ENCODE data around the gene G6PC2.
"Not testable (repeated sequence)": the region's sequence is repeated elsewhere in the genome, so short reads cannot be mapped to it uniquely, and the experiment has no call there.

The G6PC2 gene, protein sequence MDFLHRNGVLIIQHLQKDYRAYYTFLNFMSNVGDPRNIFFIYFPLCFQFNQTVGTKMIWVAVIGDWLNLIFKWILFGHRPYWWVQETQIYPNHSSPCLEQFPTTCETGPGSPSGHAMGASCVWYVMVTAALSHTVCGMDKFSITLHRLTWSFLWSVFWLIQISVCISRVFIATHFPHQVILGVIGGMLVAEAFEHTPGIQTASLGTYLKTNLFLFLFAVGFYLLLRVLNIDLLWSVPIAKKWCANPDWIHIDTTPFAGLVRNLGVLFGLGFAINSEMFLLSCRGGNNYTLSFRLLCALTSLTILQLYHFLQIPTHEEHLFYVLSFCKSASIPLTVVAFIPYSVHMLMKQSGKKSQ

DNA sequence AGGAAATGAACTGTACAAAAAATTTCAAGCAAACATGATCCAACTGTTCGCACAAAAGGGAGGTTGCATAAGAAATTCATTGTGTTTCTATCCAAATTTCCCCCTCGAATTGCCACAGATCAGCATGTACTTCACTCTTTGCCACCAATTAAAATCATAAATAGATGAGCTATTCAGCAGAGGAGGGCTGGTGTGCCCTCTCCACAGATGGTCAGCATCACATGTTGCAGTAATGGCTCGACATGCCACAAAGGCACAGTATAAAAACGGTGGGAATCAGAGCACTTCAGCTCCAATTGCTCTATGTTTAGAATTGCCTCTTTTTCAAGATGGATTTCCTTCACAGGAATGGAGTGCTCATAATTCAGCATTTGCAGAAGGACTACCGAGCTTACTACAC, at the start of gene G6PC2:
G6PC2 (plus strand) TSS at position 289 of the 400 bp plus-strand sequence; CDS start at position 330, 41 bp downstream.
- DNase-seq, result no peak

DNA sequence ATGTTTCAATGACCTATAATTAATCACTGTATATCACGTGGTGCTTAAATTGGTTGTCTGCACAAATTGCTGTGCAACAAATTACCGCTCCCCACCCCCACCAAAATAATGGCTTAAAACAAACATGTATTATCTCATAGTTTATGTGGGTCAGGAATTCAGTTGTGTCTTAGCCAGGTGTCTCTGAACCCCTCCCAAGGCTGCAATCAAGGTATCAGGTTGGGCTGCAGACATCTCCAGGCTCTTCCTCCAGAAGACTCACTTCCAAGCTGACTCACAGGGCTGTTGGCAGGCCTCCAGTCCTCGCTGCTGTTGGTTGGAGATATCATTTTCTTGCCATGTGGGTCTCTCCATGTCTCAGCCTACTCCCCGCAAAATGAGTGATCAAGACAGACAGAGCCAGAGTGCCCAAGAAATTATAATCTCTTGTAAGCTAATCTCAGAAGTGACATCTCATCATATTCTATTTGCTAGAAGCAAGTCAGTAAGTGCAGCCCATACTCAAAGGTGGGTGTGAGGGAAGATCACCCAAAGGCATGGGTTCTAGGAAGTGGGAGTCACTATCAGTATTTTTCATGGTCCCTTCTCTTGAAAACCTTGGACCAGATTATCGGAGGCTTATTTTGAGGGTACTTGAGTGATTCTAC, 49.3 kb upstream of the G6PC2 start:
- DNase-seq, result no peak

DNA sequence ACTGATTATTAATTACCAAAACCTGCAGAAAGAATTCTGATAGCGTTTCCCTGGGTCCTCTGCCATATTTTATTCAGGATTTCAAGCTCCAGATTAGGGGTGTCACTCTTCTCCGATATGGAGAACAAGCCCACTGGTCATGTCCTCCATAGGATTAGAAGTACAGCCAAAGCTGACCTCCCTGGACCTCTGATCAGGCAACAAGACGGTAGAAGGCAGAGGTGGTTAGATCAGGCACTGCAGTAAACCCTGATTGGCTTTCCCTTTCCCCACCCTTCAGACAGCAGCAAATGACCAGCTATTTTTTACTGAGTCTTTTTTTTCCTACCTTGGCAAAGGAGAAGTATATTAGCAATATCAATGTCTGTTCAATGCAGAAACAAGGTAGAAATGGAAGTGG, 48.6 kb upstream of the G6PC2 start:
- DNase-seq, result no peak

DNA sequence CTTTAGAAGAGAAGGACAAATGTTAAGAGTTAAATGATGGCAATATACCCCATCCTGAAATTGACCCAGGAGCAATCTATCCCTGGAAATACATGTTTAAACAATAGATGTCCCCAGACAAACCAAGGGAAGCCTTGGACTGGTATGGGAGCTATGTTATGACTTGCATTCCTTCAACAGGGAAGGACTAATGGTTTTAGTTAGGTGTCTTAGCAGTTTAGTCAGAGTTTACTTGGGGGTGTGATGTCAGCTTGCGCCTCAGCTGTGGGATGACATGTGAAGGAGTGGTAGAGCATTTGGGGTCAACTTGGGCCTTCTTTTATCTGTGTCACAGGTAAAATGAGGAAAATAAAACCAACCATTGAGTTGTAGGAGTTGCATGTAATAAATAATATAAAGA, 47.6 kb upstream of the G6PC2 start:
- no peak for DNase-seq

DNA sequence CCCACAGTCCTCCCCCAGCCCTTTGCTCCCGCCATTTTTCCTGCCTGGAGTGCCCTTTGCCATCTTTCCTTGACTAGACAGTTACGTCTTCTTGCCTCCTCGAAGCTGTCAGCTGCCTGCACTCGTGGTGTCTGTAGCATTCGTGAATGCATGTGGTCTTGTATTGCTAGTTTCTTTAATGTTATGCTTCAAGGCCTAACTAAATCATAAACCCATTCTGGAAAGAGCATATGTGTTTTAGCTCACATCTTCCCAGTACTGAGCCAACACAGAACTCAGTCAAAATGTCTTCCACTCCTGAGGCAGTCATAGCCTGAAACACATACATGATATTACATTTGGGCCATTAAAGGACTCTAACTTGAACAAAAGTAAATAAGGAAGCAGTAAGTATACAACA, 46.4 kb upstream of the G6PC2 start:
- DNase-seq, result no peak

DNA sequence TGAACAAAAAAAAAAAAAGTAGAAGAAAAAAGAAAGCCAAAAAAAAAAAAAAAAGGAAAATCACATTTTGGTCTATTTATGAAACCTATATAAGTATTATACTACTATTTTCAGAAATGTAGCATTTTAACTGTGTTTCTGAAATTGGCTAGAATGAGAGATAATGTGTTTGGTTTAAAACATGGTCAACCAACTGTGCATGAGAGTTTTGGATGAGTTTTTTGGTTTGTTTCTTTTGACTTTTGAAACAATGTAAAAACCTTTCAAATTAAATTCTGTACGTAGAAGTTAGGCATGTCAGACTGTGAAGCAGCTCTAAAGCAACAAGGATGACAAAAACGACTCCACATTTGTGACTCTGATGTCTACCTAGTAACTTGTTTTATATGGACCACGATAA, 45.5 kb upstream of the G6PC2 start:
- no peak for DNase-seq

DNA sequence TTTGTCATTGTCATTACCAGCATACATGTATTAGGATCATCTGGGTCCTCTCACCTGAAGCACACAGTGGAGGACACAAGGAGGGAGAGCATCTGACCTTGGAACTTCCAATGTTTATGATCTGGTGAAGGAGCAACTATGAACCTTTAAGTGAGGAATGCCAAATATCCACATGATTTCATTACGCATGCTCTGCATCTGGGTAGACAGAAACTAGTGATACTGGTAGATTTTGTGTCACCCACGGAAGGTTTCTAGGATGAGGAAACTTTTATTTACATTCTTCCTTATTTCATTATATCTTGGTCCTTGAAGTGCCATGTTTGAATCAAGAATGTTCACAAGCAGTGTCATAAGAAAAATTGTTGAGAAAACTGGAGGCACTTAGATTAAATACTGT, 42.9 kb upstream of the G6PC2 start:
- DNase-seq, result no peak

DNA sequence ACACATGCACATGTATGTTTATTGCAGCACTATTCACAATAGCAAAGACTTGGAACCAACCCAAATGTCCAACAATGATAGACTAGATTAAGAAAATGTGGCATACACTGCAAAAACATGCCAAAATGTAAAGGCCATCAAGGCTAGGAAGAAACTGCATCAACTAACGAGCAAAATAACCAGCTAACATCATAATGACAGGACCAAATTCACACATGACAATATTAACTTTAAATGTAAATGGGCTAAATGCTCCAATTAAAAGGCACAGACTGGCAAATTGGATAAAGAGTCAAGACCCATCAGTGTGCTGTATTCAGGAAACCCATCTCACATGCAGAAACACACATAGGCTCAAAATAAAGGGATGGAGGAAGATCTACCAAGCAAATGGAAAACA, 33.9 kb upstream of the G6PC2 start:
- DNase-seq, result not testable (repeated sequence)

DNA sequence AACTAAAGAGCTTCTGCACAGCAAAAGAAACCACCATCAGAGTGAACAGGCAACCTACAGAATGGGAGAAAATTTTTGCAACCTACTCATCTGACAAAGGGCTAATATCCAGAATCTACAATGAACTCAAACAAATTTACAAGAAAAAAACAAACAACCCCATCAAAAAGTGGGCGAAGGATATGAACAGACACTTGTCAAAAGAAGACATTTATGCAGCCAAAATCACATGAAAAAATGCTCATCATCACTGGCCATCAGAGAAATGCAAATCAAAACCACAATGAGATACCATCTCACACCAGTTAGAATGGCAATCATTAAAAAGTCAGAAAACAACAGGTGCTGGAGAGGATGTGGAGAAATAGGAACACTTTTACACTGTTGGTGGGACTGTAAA, 30.7 kb upstream of the G6PC2 start:
- DNase-seq, result not testable (repeated sequence)

DNA sequence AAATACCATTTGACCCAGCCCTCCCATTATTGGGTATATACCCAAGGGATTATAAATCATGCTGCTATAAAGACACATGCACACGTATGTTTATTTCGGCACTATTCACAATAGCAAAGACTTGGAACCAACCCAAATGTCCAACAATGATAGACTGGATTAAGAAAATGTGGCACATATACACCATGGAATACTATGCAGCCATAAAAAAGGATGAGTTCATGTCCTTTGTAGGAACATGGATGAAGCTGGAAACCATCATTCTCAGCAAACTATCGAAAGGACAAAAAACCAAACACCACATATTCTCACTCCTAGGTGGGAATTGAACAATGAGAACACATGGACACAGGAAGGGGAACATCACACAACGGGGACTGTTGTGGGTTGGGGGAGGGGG, 30.3 kb upstream of the G6PC2 start:
- not testable (repeated sequence) for DNase-seq

DNA sequence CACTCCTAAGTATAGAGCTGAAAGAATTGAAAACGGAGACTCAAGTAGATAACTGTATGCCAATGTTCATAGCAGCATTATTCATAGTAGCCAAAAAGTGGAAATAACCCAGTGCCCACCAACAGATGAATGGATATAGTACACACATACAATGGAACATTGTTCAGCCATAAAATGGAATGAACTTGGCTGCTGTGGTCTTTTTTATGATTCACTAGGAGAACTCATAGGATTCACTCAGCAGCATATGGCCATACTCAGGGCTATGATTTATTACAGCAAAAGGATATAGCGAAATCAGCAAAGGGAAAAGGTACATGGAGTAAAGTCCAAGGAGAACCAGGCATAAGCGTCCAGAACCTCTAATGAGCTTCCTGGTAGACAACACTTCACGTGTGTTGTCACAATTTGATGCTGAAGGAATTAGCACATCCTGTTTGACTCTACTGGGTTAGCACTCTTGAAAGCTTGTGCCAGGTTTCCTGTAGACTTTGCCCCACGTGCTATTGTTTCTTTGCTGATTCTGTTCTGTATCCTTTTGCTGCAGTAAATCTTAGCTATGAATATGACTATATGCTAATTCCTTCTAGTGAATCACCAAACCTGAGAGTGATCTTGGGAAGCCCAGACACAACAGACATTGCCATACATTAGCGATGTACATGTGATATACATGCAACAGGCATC, 26.6 kb upstream of the G6PC2 start:
- no peak for DNase-seq

DNA sequence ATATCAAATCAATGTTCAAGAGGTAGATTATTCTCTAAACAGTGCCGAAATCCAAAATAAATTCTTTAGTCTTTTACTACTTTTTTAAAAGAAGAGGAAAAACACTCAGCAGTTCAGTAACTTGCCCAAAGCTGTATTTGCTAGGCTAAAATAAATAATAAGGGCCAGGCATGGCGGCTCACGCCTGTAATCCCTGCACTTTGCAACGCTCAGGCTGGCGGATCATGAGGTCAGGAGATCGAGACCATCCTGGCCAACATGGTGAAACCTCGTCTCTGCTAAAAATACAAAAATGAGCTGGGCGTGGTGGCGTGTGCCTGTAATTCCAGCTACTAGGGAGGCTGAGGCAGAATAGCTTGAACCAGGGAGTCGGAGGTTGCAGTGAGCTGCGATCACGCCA, 18.9 kb upstream of the G6PC2 start:
- DNase-seq, result not testable (repeated sequence)

DNA sequence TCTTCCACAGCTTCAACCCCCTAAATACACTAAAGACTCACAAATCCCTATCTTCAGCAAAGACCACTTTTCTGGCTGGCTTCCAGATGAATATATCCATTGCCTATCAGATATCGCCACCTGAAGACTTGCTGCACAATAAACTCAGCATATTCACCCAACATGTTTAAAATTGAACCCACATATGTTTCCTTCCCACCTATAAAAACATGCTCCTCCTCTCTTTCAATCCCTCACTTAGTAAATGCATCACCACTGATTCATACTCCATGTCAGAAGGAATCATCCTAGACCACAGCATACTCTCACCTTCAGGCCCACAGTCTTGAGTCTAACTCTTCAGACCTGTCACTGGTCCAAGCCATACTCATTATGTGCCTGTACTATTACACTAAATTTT, 16.1 kb upstream of the G6PC2 start:
- DNase-seq, result no peak

DNA sequence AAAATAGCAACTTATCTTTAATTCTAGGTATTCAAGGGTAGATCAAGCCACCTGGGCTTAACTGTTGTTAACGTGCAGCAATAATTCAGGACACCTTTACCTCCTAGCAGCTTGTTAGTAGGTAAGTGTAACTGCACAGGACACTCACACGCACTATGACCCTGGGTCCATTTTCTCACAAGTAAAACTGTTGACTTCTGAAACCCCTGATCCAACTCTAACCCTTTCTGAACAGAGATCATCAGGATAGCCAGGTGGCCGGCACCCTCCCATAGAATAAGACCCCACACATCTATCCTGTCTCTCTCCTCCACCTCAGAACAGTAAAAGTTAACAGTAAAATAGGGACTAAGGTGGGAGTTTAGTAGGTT, 11.5 kb upstream of the G6PC2 start:
- DNase-seq, result no peak

DNA sequence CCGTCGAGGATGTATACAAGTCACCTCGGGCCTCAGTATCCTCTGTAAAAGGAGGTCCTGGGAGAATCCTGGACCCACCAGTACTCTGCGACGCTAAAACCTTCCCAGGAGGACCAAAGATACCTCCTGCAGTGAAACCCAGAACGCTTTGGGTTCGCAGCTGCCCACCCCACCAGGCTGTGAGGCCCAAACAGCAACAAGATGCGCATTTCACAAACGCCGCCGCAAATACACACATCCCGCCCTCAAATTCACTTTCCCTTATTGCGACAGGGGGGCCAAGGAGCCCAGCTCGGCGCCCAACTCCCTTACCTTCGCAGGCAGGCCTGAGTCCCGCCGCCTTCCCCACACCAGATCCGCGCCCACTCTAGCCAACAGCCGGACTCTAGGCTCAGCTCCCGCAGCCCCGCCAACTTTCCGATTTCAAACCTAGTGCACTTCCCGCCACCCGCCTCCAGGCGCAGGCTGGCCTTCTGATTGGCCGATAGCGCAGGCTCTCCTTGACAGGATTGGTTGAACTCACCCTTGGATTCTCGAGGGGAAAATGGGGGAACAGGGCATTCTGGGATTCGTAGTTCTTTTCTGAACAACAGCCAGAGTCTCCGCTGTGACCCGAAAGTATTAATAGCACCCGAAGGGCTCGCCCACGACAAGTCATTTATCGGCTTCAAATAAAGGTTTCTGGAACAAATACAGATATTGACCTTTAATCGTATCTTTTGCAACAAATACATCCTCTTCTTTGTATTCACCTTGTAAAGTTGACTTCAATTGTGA, 10.9 kb upstream of the G6PC2 start, which contains the start of gene SPC25:
SPC25 (minus strand) TSS at position 425 of the 777 bp plus-strand sequence. CDS start 911 bp downstream, outside the sequence.
- DNase-seq, result peak; percentile 35

DNA sequence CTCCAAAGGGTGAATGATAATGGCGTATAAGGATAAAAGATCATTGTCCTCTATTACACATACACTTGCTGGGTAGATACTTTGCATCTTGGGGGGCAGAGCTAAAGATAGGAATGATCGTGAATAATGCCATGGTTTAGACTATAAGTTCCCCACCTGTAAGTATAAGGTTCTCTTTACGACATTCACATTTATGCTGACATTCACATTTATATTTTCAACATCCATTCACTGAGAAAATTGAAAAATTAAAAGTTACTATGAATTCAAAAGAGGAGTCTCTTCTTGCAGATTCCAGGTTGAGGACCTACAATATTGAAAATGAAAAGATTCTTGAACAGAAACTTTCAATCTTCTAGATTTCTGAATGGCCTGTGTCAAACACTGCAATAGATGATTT, 8.8 kb upstream of the G6PC2 start:
- DNase-seq, result no peak

DNA sequence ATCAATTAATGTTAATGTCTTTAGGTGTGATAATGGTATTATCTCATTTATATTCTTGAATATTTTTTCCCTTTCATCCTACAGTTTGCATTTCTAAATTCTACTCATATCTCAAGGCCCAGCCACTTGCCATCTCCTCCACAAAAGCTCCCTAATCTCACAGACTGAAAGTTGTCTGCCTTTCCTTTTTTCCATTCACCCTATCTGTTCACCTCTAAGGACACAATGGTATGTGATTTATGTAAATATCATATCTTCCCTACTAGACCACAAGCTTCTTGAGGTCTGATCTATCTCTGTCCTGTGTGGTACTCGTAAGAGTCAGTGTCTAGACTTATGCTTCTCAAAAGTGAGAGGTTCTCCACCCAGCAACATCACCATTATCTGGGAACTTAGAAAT, 7.0 kb upstream of the G6PC2 start:
- no peak for DNase-seq

DNA sequence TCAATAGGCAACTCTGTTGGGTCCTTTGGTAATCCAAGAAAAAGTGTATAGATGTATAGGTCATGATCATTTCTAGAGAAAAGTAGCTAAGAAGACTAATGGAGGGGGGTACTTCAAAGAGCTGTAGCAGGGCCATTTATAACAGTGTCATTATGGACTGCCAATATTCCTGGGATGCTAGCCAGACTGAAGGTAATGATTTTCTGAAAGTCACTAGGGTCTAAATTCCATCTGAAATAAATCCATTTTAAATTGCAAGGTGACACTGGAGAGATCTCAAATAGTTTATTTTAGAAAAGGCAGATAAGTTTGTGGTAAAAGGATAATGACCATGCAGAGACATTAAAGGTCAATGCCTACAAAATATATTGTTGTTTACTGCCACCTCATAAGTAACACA, 6.4 kb upstream of the G6PC2 start:
- no peak for DNase-seq

DNA sequence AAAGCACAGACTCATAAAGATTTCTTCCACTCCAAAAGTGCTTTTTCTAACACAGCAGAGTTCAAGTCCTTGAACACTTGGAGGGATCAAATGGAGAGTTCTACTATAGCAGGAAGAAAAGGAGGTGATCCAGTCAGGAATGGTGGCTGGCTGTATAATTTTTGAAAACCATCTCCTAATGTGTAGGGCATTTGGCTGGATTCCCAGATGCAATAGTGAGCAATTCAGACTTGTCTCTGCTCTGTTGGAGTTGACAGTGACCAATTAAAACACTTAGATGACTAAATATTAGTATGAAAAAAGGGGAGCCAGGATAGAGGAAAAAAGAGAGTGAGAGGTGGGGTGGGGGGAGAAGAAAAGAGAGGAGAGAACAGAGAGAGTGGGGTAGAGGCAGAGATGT, 5.3 kb upstream of the G6PC2 start:
- no peak for DNase-seq

DNA sequence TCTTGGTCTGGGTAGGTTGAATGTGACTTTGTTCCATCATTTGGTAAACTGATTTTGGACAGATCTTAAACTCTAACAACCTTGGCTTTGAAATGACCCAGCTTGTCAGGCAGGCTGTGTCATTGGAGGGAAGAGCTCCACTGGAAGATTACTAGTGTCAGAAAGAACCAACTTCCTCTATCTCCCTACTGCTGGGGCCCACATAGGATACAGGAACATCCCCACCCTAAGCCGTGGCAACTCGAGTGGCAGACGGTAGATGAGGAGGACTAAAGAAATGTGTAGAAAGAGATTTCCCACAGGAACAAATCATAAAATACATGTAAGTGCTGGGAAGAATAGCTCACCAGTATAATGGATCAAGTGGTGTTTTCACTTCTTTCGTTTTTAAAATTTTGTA, 4.3 kb upstream of the G6PC2 start:
- DNase-seq, result no peak

DNA sequence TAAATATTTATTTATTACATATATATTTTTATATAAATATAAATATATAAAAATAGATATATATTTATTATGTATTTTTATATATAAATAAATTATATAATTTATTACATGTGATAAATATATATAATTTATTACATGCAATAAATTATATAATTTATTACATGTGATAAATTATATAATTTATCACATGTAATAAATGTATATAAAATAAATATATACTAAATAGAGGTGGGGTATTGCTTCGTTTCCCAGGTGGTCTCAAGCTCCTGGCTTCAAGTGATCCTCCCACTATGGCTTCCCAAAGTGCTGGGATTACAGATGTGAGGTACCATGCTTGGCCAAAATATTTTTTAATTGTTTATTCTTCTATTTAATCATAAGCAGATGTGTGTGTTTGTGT, 3.6 kb upstream of the G6PC2 start:
- DNase-seq, result no peak

DNA sequence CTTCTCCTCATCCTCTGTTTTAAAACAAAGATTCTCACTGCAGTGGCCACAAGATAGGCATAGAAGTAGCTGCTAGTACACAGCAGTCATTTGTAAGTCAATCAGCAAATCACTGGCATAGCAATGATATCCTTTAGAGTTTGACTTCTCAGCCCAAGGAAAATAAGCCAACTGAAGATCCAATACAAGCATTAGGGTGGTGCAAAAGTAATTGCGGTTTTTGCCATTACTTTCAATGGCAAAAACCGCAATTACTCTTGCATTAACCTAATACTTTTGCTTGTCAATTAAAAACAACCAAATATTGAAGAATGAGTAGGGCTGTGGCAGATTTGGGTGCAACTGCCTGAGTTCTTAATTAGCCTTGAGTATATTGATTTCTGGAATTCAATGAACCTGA, 2.8 kb downstream of the G6PC2 start:
- DNase-seq, result no peak

DNA sequence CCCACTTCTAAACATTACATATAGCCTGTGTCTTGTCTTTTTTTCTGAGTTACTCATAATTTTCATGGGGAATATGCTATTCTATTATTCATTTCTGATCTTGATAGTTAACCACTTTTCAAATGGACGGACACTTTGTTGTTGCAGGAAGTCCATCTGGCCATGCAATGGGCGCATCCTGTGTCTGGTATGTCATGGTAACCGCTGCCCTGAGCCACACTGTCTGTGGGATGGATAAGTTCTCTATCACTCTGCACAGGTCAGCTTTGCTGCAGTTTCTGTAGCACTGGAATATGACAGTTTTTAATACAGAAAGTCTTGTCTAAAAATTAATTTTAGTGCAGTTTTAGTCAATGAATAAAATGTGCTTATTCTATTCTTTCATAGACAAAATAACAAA, 3.3 kb downstream of the G6PC2 start:
- no peak for DNase-seq
